COR-L47 (cell line): ENCODE data around the gene SLC30A3.
"Not testable (repeated sequence)": the region's sequence is repeated elsewhere in the genome, so short reads cannot be mapped to it uniquely, and the experiment has no call there.

Source experiments
- DNase-seq: peaks from one replicate; lab custom pipeline; 2025; lab: John Stamatoyannopoulos, UW

SLC30A3 gene

GRCh38 chr2:27262379-27263286 lies at the start of gene SLC30A3:
SLC30A3 (minus strand) TSS chr2:27263047; CDS start chr2:27262906, 141 bp downstream.
- DNase-seq, result peak; percentile 41

GRCh38 chr2:27312152-27312551 lies 49.3 kb upstream of the SLC30A3 start:
- no peak for DNase-seq

- no peak for DNase-seq
These were observed 46.8 kb upstream of the SLC30A3 start for GRCh38 chr2:27309651-27310050.

GRCh38 chr2:27308359-27308881 lies 45.6 kb upstream of the SLC30A3 start, which contains the start of gene UCN:
UCN (minus strand) TSS chr2:27308445; CDS start chr2:27307895, 550 bp downstream.
- no peak for DNase-seq

GRCh38 chr2:27307545-27308358 lies 44.9 kb upstream of the SLC30A3 start:
- DNase-seq, result no peak

GRCh38 chr2:27307287-27307544 lies 44.4 kb upstream of the SLC30A3 start:
- DNase-seq, result no peak

GRCh38 chr2:27306573-27307286 lies 43.9 kb upstream of the SLC30A3 start:
- DNase-seq, result no peak

GRCh38 chr2:27306136-27306535 lies 43.3 kb upstream of the SLC30A3 start:
- DNase-seq, result no peak

- DNase-seq, result no peak
These were observed 42.7 kb upstream of the SLC30A3 start for GRCh38 chr2:27305516-27305915.

- DNase-seq, result no peak
These were observed 41.8 kb upstream of the SLC30A3 start for GRCh38 chr2:27304488-27305240.

- peak; percentile 62 for DNase-seq
These were observed 40.5 kb upstream of the SLC30A3 start for GRCh38 chr2:27303093-27304025.

GRCh38 chr2:27300606-27301005 lies 37.8 kb upstream of the SLC30A3 start:
- not testable (repeated sequence) for DNase-seq

- DNase-seq, result no peak
These were observed 35.7 kb upstream of the SLC30A3 start for GRCh38 chr2:27298391-27299080.

GRCh38 chr2:27297195-27297594 lies 34.3 kb upstream of the SLC30A3 start:
- no peak for DNase-seq

GRCh38 chr2:27296481-27296880 lies 33.6 kb upstream of the SLC30A3 start:
- DNase-seq, result no peak

GRCh38 chr2:27294928-27295327 lies 32.1 kb upstream of the SLC30A3 start:
- no peak for DNase-seq

GRCh38 chr2:27291865-27292264 lies 29.0 kb upstream of the SLC30A3 start:
- no peak for DNase-seq

GRCh38 chr2:27290549-27290948 lies 27.7 kb upstream of the SLC30A3 start:
- no peak for DNase-seq

GRCh38 chr2:27288610-27289009 lies 25.8 kb upstream of the SLC30A3 start:
- no peak for DNase-seq

- DNase-seq, result no peak
These were observed 22.6 kb upstream of the SLC30A3 start for GRCh38 chr2:27285481-27285880.
